HepG2 (cell line): ENCODE measurements around the gene ZCCHC7. TPM values are rescaled to one million over a fixed set of nuclear protein-coding genes. Genes with fewer than 3 reads are reported as not detected.

Source experiments
- AKAP8 ChIP-seq: sonication (generic); formaldehyde crosslinking; IDR thresholded peaks from 2 replicates; pipeline ENCODE4 v1.5.1; 2020; ENCODE audit warnings: mild to moderate bottlenecking, missing genetic modification reagents
- E2F2 ChIP-seq: sonication (generic); formaldehyde crosslinking; IDR thresholded peaks from 2 replicates; pipeline ENCODE4 v1.4.0; 2020; ENCODE audit warnings: missing genetic modification reagents, borderline replicate concordance
- KLF12 ChIP-seq: sonication (generic); formaldehyde crosslinking; IDR thresholded peaks from 2 replicates; pipeline ENCODE4 v1.4.0; 2020; ENCODE audit warnings: missing genetic modification reagents, borderline replicate concordance
- KMT2A ChIP-seq: sonication (generic); formaldehyde crosslinking; IDR thresholded peaks from 2 replicates; pipeline ENCODE4 v1.4.0; 2020; ENCODE audit warnings: missing genetic modification reagents
- MTF2 ChIP-seq: sonication (generic); formaldehyde crosslinking; IDR thresholded peaks from 2 replicates; pipeline ENCODE4 v1.5.0; 2020; ENCODE audit warnings: missing genetic modification reagents, borderline replicate concordance
- MYPOP ChIP-seq: sonication (generic); formaldehyde crosslinking; IDR thresholded peaks from 2 replicates; pipeline ENCODE4 v1.8.1; 2023; ENCODE audit warnings: mild to moderate bottlenecking, moderate library complexity, missing genetic modification reagents
- NKX3-1 ChIP-seq: sonication (generic); formaldehyde crosslinking; IDR thresholded peaks from 2 replicates; pipeline ENCODE4 v1.5.0; 2020; ENCODE audit warnings: missing genetic modification reagents
- PHF8 ChIP-seq: sonication (generic); formaldehyde crosslinking; IDR thresholded peaks from 2 replicates; pipeline ENCODE4 v1.5.0; 2020; ENCODE audit warnings: missing genetic modification reagents
- STAG1 ChIP-seq: sonication (generic); formaldehyde crosslinking; IDR thresholded peaks from 2 replicates; pipeline ENCODE4 v1.4.0; 2020; ENCODE audit warnings: missing genetic modification reagents
- UBTF ChIP-seq: sonication (generic); formaldehyde crosslinking; IDR thresholded peaks from 2 replicates; pipeline ENCODE4 v1.4.0; 2020; ENCODE audit warnings: mild to moderate bottlenecking, missing genetic modification reagents
- XRCC5 ChIP-seq: fragments of 200-400 bp; formaldehyde crosslinking; optimal IDR thresholded peaks from 2 replicates; pipeline ENCODE3; 2017; ENCODE audit warnings: mild to moderate bottlenecking, low read length
- YEATS4 ChIP-seq: sonication (generic); formaldehyde crosslinking; IDR thresholded peaks from 2 replicates; pipeline ENCODE4 v1.4.0; 2020; ENCODE audit warnings: missing genetic modification reagents, borderline replicate concordance
- ZFP90 ChIP-seq: sonication (generic); formaldehyde crosslinking; IDR thresholded peaks from 2 replicates; pipeline ENCODE4 v1.8.0; 2022; ENCODE audit warnings: missing genetic modification reagents, mild to moderate bottlenecking, inconsistent platforms, borderline replicate concordance
- ZFX ChIP-seq: sonication (generic); formaldehyde crosslinking; IDR thresholded peaks from 2 replicates; pipeline ENCODE4 v1.4.0; 2020; ENCODE audit warnings: mild to moderate bottlenecking, low read depth, missing genetic modification reagents, moderate library complexity
- ZFY ChIP-seq: sonication (generic); formaldehyde crosslinking; IDR thresholded peaks from 2 replicates; pipeline ENCODE4 v1.4.0; 2020; ENCODE audit warnings: missing genetic modification reagents
- ZNF501 ChIP-seq: sonication (generic); formaldehyde crosslinking; IDR thresholded peaks from 2 replicates; pipeline ENCODE4 v1.5.1; 2020; ENCODE audit warnings: mild to moderate bottlenecking, moderate library complexity, missing genetic modification reagents
- ZNF512 ChIP-seq: sonication (generic); formaldehyde crosslinking; IDR thresholded peaks from 2 replicates; pipeline ENCODE4 v1.4.0; 2020; ENCODE audit warnings: mild to moderate bottlenecking, missing genetic modification reagents
- ZNF563 ChIP-seq: sonication (generic); formaldehyde crosslinking; IDR thresholded peaks from 2 replicates; pipeline ENCODE4 v1.8.0; 2022; ENCODE audit warnings: mild to moderate bottlenecking, moderate library complexity, missing genetic modification reagents
- ZNF574 ChIP-seq: sonication (generic); formaldehyde crosslinking; IDR thresholded peaks from 2 replicates; pipeline ENCODE4 v1.4.0; 2020; ENCODE audit warnings: missing genetic modification reagents
- ZNF83 ChIP-seq: sonication (generic); formaldehyde crosslinking; IDR thresholded peaks from 2 replicates; pipeline ENCODE4 v1.4.0; 2020; ENCODE audit warnings: missing genetic modification reagents, mild to moderate bottlenecking, borderline replicate concordance
- polyA plus RNA-seq, 8 experiments: library from polyadenylated mRNA; depleted of rRNA in 3 of 8; stranded (reverse) in 7 of 8; unstranded in 1 of 8; fragments of >200 nt; fragmentation: Illumina TruSeq in 4 of 8; extraction: Trizol in 4 of 8; gene quantifications; 2 replicates each; pipeline versions ENCODE4 v1.2.1 to v1.2.3, GENCODE V29; 2011 to 2016; ENCODE audit warnings: low read depth in 4 of 8, missing spikeins in 1 of 8, mixed read lengths in 1 of 8; ENCODE audit not compliant: insufficient read depth in 1 of 8
- total RNA-seq, 5 experiments: library from RNA; depleted of rRNA; stranded (reverse); fragments of >200 nt; fragmentation: Illumina TruSeq; extraction: Trizol; gene quantifications; 2 replicates each; pipeline ENCODE4 v1.2.3, GENCODE V29; 2016; ENCODE audit warnings: low read depth in 1 of 5

The ZCCHC7 gene
- total and polyA plus RNA-seq, 2 of the 13 experiments (the other 11 are each of a cell fraction or from before 2014, with no cell fraction given): 13.6 to 19.3 TPM

GRCh38 chr9:37120843-37121335, 515 bp downstream of the ZCCHC7 start (continued):
- peak; percentile 23; the same call in 1 of the 2 replicates for TF ChIP-seq MYPOP (CRISPR knock-in tag)
- TF ChIP-seq ZNF512: 0 out of 2 replicates have a peak, but pooled peaks have one; percentile 29
- peak; percentile 2 for TF ChIP-seq XRCC5
- peak; percentile 10; the same call in 1 of the 2 replicates for TF ChIP-seq YEATS4 (CRISPR knock-in tag)
- peak; percentile 2; the same call in 1 of the 2 replicates for TF ChIP-seq PHF8 (CRISPR knock-in tag)
- TF ChIP-seq ZFY: peak; percentile 18
- TF ChIP-seq NKX3-1 (CRISPR knock-in tag): peak; percentile 19; the same call in 1 of the 2 replicates
- TF ChIP-seq ZNF574 (CRISPR knock-in tag): 0 out of 2 replicates have a peak, but pooled peaks have one; percentile 10
- peak; percentile 6; the same call in 1 of the 2 replicates for TF ChIP-seq ZNF501 (CRISPR knock-in tag)
- TF ChIP-seq E2F2 (CRISPR knock-in tag): 0 out of 2 replicates have a peak, but pooled peaks have one; percentile 66
- TF ChIP-seq UBTF (CRISPR knock-in tag): 0 out of 2 replicates have a peak, but pooled peaks have one; percentile 37
- 0 out of 2 replicates have a peak, but pooled peaks have one; percentile 4 for TF ChIP-seq ZNF83 (CRISPR knock-in tag)
- TF ChIP-seq STAG1 (CRISPR knock-in tag): peak; percentile 2; the same call in 1 of the 2 replicates
- 0 out of 2 replicates have a peak, but pooled peaks have one; percentile 4 for TF ChIP-seq AKAP8 (CRISPR knock-in tag)
- peak; percentile 86; the same call in 1 of the 2 replicates for TF ChIP-seq KMT2A (CRISPR knock-in tag)
- 0 out of 2 replicates have a peak, but pooled peaks have one; percentile 33 for TF ChIP-seq ZFP90 (CRISPR knock-in tag)
- TF ChIP-seq KLF12: 0 out of 2 replicates have a peak, but pooled peaks have one; percentile 37
- peak; percentile 71; the same call in 1 of the 2 replicates for TF ChIP-seq ZNF563 (CRISPR knock-in tag)
- TF ChIP-seq ZFX (CRISPR knock-in tag): peak; percentile 32
- 0 out of 2 replicates have a peak, but pooled peaks have one; percentile 15 for TF ChIP-seq MTF2 (CRISPR knock-in tag)
